Measurements from ENCODE around the gene DDX53. TPM values are rescaled to one million over a fixed set of nuclear protein-coding genes. Genes with fewer than 3 reads are reported as not detected.

Gene DDX53
- polyA plus RNA-seq, 3 donors: not detected

- Histone ChIP-seq H2AFZ (ENCODE audit: insufficient read depth, low read depth, low read length, poor library complexity, severe bottlenecking) (no peak overlapping the region), H3K4me3 (replicated peaks in 1 of 3; ENCODE audit: low read depth in 2 of 3, low read length in 3 of 3) (no peak overlapping the region), H3K4me1 (ENCODE audit: control insufficient read depth in 1 of 2, insufficient read depth in 2 of 2, low read length in 2 of 2) (no peaks in the 10 kb centered on the region), H3K27me3 (ENCODE audit: control insufficient read depth in 2 of 2, insufficient read depth in 2 of 2, low read length in 2 of 2) (no peaks in the 10 kb centered on the region), H4K20me1 (ENCODE audit: insufficient read depth, low read length) (no peaks in the 10 kb centered on the region), H3K4me2 (replicated peaks; ENCODE audit: extremely low read depth, low read length, poor library complexity, severe bottlenecking) (no peak overlapping the region), H3K27ac (ENCODE audit: low read depth in 1 of 2, low read length in 2 of 2) (no peak overlapping the region), H3K9me3 (replicated peaks in 1 of 2; ENCODE audit: control insufficient read depth in 1 of 2, insufficient read depth in 1 of 2, low read length in 2 of 2) (no peaks in the 10 kb centered on the region), H3K79me2 (ENCODE audit: insufficient read depth, low read length) (no peaks in the 10 kb centered on the region), H3K36me3 (replicated peaks in 1 of 2; ENCODE audit: control insufficient read depth in 1 of 2, insufficient read depth in 2 of 2, low read length in 2 of 2) (no peaks in the 10 kb centered on the region), H3K9ac (ENCODE audit: insufficient read depth, low read length, poor library complexity, severe bottlenecking) (no peak overlapping the region)
- no CpG with 5 or more reads among the region's 1 CpG for WGBS (ENCODE audit: insufficient coverage)
- no peaks in the 10 kb centered on the region for H3K4me1 Mint-ChIP-seq
- no peaks in the 10 kb centered on the region for H3K36me3 Mint-ChIP-seq
- no peak for DNase-seq
- intact Hi-C loops (cut with micrococcal nuclease): no loop called here
- H3K4me3 Mint-ChIP-seq: no peak overlapping the region
- no peak for TF ChIP-seq CTCF (IDR thresholded peaks at IDR 0.05)
- H3K9me3 Mint-ChIP-seq: peaks cover 0 to 6% (median 0%) of the 10 kb centered on the region in 7 donors
- H3K27me3 Mint-ChIP-seq (ENCODE audit: low read depth in 3 of 3): peaks cover 0 to 3% (median 0%) of the 10 kb centered on the region in 3 donors
- no peak overlapping the region for H3K27ac Mint-ChIP-seq
These were observed 24.0 kb upstream of the DDX53 start for GRCh38 chrX:22975786-22976185.

GRCh38 chrX:22985958-22986357, 13.8 kb upstream of the DDX53 start:
- Histone ChIP-seq H4K20me1 (ENCODE audit: insufficient read depth, low read length) (no peaks in the 10 kb centered on the region), H3K27me3 (ENCODE audit: control insufficient read depth in 2 of 2, insufficient read depth in 2 of 2, low read length in 2 of 2) (no peaks in the 10 kb centered on the region), H3K9me3 (replicated peaks in 1 of 2; ENCODE audit: control insufficient read depth in 1 of 2, insufficient read depth in 1 of 2, low read length in 2 of 2) (no peaks in the 10 kb centered on the region), H3K9ac (ENCODE audit: insufficient read depth, low read length, poor library complexity, severe bottlenecking) (no peak overlapping the region), H3K4me1 (ENCODE audit: control insufficient read depth in 1 of 2, insufficient read depth in 2 of 2, low read length in 2 of 2) (no peaks in the 10 kb centered on the region), H2AFZ (ENCODE audit: insufficient read depth, low read depth, low read length, poor library complexity, severe bottlenecking) (no peak overlapping the region), H3K4me2 (replicated peaks; ENCODE audit: extremely low read depth, low read length, poor library complexity, severe bottlenecking) (no peak overlapping the region), H3K27ac (ENCODE audit: low read depth in 1 of 2, low read length in 2 of 2) (no peak overlapping the region), H3K4me3 (replicated peaks in 1 of 3; ENCODE audit: low read depth in 2 of 3, low read length in 3 of 3) (no peak overlapping the region), H3K79me2 (ENCODE audit: insufficient read depth, low read length) (no peaks in the 10 kb centered on the region), H3K36me3 (replicated peaks in 1 of 2; ENCODE audit: control insufficient read depth in 1 of 2, insufficient read depth in 2 of 2, low read length in 2 of 2) (no peaks in the 10 kb centered on the region)
- H3K4me3 Mint-ChIP-seq: no peak overlapping the region
- peaks cover 0 to 3% (median 0%) of the 10 kb centered on the region in 7 donors for H3K9me3 Mint-ChIP-seq
- no peaks in the 10 kb centered on the region for H3K36me3 Mint-ChIP-seq
- H3K27ac Mint-ChIP-seq: no peak overlapping the region
- intact Hi-C loops (cut with micrococcal nuclease): no loop called here
- peaks cover 1 to 2% (median 1%) of the 10 kb centered on the region in 3 donors for H3K27me3 Mint-ChIP-seq (ENCODE audit: low read depth in 3 of 3)
- no peaks in the 10 kb centered on the region for H3K4me1 Mint-ChIP-seq
- DNase-seq: no peak
- TF ChIP-seq CTCF (IDR thresholded peaks at IDR 0.05): no peak
- WGBS (ENCODE audit: insufficient coverage): no CpG with 5 or more reads among the region's 2 CpGs

All from CD14-positive monocyte (primary cell).